ENCODE results near the gene ZNF436. TPM values are rescaled to one million over a fixed set of nuclear protein-coding genes. Genes with fewer than 3 reads are reported as not detected.

ZNF436 gene
- total RNA-seq, 1 donor from 2014 or later = 24.8 TPM

- Mint-ChIP-seq H3K9me3 (no peaks in the 10 kb centered on the region), H3K27ac (no peak overlapping the region), H3K36me3 (peaks cover 3% of the 10 kb centered on the region), H3K4me3 (no peak overlapping the region), H3K4me1 (ENCODE audit: unreplicated experiment) (peaks cover 33% of the 10 kb centered on the region), H3K27me3 (no peaks in the 10 kb centered on the region)
- no peak for TF ChIP-seq CTCF (conservative IDR thresholded peaks at IDR 0.05)
- DNase-seq (ENCODE audit: extremely low spot score, unreplicated experiment) = no peak
These were observed 37.5 kb upstream of the ZNF436 start for GRCh38 chr1:23407016-23407630.

- Mint-ChIP-seq H3K36me3 (peaks cover 3% of the 10 kb centered on the region), H3K27ac (no peak overlapping the region), H3K9me3 (no peaks in the 10 kb centered on the region), H3K4me1 (ENCODE audit: unreplicated experiment) (peaks cover 24% of the 10 kb centered on the region), H3K4me3 (no peak overlapping the region), H3K27me3 (no peaks in the 10 kb centered on the region)
- TF ChIP-seq CTCF (conservative IDR thresholded peaks at IDR 0.05) = no peak
- DNase-seq (ENCODE audit: extremely low spot score, unreplicated experiment) = no peak
These were observed 36.3 kb upstream of the ZNF436 start for GRCh38 chr1:23405946-23406345.

- H3K4me3 Mint-ChIP-seq = peak overlapping the region; percentile 48
- H3K4me1 Mint-ChIP-seq (ENCODE audit: unreplicated experiment) = peaks cover 20% of the 10 kb centered on the region
- H3K36me3 Mint-ChIP-seq = peaks cover 3% of the 10 kb centered on the region
- no peaks in the 10 kb centered on the region for H3K27me3 Mint-ChIP-seq
- peak; percentile 97 for TF ChIP-seq CTCF (conservative IDR thresholded peaks at IDR 0.05)
- H3K9me3 Mint-ChIP-seq = no peaks in the 10 kb centered on the region
- DNase-seq (ENCODE audit: extremely low spot score, unreplicated experiment) = peak; percentile 89
- peak overlapping the region; percentile 70 for H3K27ac Mint-ChIP-seq
These were observed 34.3 kb upstream of the ZNF436 start for GRCh38 chr1:23403735-23404486.

- Mint-ChIP-seq H3K27ac (peak overlapping the region; percentile 70), H3K4me3 (peak overlapping the region; percentile 48), H3K9me3 (no peaks in the 10 kb centered on the region), H3K4me1 (ENCODE audit: unreplicated experiment) (peaks cover 20% of the 10 kb centered on the region), H3K27me3 (no peaks in the 10 kb centered on the region), H3K36me3 (peaks cover 3% of the 10 kb centered on the region)
- DNase-seq (ENCODE audit: extremely low spot score, unreplicated experiment) = no peak
- TF ChIP-seq CTCF (conservative IDR thresholded peaks at IDR 0.05) = no peak
These were observed 33.7 kb upstream of the ZNF436 start for GRCh38 chr1:23403355-23403734.

- Mint-ChIP-seq H3K4me1 (ENCODE audit: unreplicated experiment) (peaks cover 20% of the 10 kb centered on the region), H3K27ac (peak overlapping the region; percentile 70), H3K36me3 (peaks cover 3% of the 10 kb centered on the region), H3K9me3 (no peaks in the 10 kb centered on the region), H3K27me3 (no peaks in the 10 kb centered on the region), H3K4me3 (no peak overlapping the region)
- no peak for TF ChIP-seq CTCF (conservative IDR thresholded peaks at IDR 0.05)
- no peak for DNase-seq (ENCODE audit: extremely low spot score, unreplicated experiment)
These were observed 33.4 kb upstream of the ZNF436 start for GRCh38 chr1:23403038-23403336.
